Stimulated activated naive CD8-positive, alpha-beta T cell treated with anti-CD3 and anti-CD28 coated beads, Interleukin-15, amount 100 ng/mL, for 72 hours (primary cell): ENCODE results near the gene AOPEP.
"Not testable (repeated sequence)": the region's sequence is repeated elsewhere in the genome, so short reads cannot be mapped to it uniquely, and the experiment has no call there.

ENCODE experiments used
- ATAC-seq: fragments of 150-1000 bp; cut with Tn5 transposase; 2 replicates; pipeline ENCODE4 v1.10.0; 2021; ENCODE audit warnings: mild to moderate bottlenecking, moderate library complexity
- DNase-seq, 2 donors: peaks; one replicate each; pipeline ENCODE4 v3.0.0; 2021 to 2022
- H3K27ac Mint-ChIP-seq, 2 donors: one replicate each; pipeline ENCODE4 v1.8.0; 2022; ENCODE audit warnings: mild to moderate bottlenecking in 2 of 2, mixed read lengths in 2 of 2, moderate library complexity in 2 of 2
- H3K27me3 Mint-ChIP-seq: one replicate; pipeline ENCODE4 v1.8.0; 2022; ENCODE audit warnings: mixed read lengths
- H3K4me1 Mint-ChIP-seq: one replicate; pipeline ENCODE4 v1.8.0; 2022; ENCODE audit warnings: mild to moderate bottlenecking, mixed read lengths
- H3K4me3 Mint-ChIP-seq, 2 donors: one replicate each; pipeline ENCODE4 v1.8.0; 2022; ENCODE audit warnings: mild to moderate bottlenecking in 2 of 2, mixed read lengths in 2 of 2, moderate library complexity in 1 of 2
- H3K9me3 Mint-ChIP-seq, 2 donors: one replicate each; pipeline ENCODE4 v1.8.0; 2022; ENCODE audit warnings: mixed read lengths in 2 of 2

AOPEP gene

DNA sequence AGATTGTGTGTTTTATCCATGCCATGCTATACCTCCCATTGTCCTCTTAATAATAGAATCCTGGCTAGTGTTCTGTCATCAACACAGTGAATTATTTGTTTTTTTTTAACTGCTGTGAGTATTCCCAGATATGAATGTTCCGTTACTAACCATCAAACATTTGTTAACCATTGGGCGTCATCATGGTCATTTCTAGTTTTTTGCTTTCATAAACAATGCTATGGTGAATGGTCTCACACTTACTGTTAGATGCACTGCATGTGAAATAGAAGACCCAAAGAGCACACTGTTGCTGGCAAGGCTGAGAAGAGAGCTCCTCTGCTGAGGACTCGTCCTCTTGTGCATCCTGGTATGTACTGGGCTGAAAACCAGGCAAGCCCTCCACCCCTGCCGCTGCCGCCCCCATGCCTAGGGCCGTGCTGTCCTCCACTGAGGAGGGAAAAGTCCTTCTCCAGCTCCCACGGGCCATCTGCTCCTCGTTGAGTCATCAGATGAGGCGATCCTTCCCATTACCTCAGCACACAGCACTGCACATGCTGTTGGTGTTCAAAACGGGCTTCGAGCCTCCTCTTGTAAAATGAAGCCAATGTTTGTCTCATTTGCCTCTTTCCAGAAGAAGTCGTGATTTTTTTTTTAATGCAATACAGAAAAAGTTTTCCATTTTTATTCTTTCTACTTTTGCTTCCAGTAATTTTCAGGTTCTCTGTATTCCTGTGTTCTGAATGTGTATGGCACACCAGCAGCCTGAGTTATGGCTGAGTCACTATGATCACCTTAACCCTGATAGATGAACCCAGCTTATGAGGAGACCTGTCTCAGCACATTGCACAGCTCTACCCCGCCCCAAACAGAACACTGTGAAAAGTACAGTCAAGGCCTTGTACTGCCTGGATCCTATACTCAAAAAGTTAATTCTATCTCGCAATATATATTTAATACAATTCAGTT is 219.0 kb downstream of the AOPEP start:
- H3K27me3 Mint-ChIP-seq = no peaks in the 10 kb centered on the region
- no peak overlapping the region for H3K4me3 Mint-ChIP-seq
- DNase-seq (no peak), ATAC-seq (no peak)
- H3K27ac Mint-ChIP-seq = peak overlapping the region in 1 of 2 donors; percentile 32
- no peaks in the 10 kb centered on the region for H3K9me3 Mint-ChIP-seq
- H3K4me1 Mint-ChIP-seq = peaks cover 17% of the 10 kb centered on the region

DNA sequence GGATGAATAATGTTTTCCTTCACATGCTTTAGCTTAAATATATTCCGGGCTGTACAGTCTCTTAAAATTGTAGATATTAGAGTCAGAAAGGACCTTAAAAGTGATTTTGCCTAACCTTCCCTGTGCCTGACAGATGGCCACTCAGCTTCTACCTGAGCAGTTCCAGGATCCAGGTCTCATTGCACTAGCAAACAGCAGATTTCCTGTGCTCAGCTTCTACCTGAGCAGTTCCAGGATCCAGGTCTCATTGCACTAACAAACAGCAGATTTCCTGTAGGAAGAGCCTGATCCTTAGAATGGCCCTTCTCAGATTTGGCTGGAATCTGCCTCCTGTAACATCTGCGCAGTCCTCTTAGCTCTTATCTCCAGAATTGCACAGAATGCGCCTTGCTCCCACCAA is 219.8 kb downstream of the AOPEP start:
- DNase-seq (no peak), ATAC-seq (no peak)
- Mint-ChIP-seq H3K27ac (no peak overlapping the region), H3K4me3 (no peak overlapping the region), H3K9me3 (no peaks in the 10 kb centered on the region), H3K4me1 (peaks cover 24% of the 10 kb centered on the region), H3K27me3 (no peaks in the 10 kb centered on the region)

DNA sequence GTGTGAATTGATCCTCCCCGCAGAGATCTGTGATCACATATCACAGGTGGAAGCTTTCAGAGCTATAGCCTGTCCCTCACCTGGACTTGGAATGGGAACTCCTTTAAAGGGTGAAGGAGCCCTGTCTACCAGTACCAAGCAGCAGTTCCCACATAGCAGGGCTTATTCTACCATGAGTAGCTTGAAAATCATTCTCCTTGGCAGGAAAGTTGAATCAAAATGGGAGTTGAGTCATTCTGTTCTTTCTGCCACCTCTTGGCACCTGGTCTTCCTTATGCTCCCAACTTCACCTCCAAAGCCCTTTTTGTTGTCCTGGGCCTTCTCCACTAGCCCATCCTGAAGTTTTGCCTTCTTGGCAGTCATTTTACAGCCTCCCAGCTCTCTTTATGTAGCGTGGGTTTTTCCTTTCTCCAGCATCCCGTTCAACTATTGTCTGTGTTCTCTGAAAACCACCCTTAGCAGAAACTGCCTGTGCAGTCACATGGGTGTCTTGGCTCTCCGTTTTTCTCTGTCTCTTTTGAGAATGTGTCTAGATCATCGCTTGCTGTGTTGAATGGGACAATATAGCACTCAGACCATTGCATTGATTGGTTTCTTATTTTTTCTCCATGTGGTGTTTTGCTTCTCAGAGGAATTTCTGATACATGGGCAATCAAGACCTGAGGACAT is 222.2 kb downstream of the AOPEP start:
- DNase-seq (no peak), ATAC-seq (no peak)
- Mint-ChIP-seq H3K27ac (no peak overlapping the region), H3K27me3 (no peaks in the 10 kb centered on the region), H3K4me3 (no peak overlapping the region), H3K9me3 (no peaks in the 10 kb centered on the region), H3K4me1 (peaks cover 49% of the 10 kb centered on the region)

DNA sequence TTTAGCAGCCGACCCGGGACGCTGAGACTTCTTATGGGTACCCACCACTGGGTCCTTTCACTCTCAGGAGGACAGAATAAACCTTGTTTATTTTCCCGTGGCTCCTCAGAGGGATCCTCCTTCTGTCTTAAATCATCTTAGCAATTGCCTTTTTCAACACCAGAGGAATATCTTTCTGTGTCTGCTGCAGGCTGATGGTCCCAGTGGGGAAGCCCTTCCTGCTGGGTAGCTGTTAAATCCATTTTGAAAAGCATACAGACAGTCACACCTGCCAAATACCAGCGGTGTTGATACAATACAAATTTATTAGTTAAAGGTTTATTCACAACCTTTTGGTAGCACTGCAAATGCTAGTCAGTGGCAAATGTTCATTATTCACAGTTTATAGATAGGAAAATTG is 222.9 kb downstream of the AOPEP start:
- DNase-seq (no peak), ATAC-seq (no peak)
- H3K27me3 Mint-ChIP-seq = no peaks in the 10 kb centered on the region
- H3K9me3 Mint-ChIP-seq = no peaks in the 10 kb centered on the region
- H3K4me3 Mint-ChIP-seq = no peak overlapping the region
- peaks cover 49% of the 10 kb centered on the region for H3K4me1 Mint-ChIP-seq
- H3K27ac Mint-ChIP-seq = no peak overlapping the region

DNA sequence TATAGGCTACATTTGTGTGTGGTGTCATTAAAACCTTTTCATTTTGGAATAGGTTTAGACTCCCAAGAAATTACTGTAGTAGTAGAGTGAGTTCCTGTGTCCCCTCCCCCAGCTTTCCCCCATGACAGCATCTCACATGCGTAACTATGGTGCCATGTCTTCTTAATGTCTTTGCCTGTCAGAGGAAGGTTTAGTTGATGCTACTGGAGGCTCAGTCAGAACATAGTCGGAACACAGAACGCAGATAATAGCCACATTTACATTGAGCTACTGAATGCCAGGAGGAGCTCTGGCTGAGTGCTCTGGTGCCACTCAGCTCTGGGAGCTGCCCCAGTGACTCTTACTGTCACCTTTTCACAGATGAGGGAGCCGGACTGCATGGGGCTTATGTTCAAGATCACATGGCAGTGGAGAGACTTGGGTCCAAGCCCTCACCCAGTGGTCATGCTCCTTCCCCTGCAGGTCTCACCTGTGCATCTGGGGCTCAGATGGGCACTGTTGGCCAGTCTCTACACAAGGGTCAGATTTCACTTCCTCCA is 223.6 kb downstream of the AOPEP start:
- DNase-seq (no peak), ATAC-seq (no peak)
- no peaks in the 10 kb centered on the region for H3K9me3 Mint-ChIP-seq
- no peaks in the 10 kb centered on the region for H3K27me3 Mint-ChIP-seq
- no peak overlapping the region for H3K4me3 Mint-ChIP-seq
- H3K4me1 Mint-ChIP-seq = peaks cover 49% of the 10 kb centered on the region
- H3K27ac Mint-ChIP-seq = no peak overlapping the region

DNA sequence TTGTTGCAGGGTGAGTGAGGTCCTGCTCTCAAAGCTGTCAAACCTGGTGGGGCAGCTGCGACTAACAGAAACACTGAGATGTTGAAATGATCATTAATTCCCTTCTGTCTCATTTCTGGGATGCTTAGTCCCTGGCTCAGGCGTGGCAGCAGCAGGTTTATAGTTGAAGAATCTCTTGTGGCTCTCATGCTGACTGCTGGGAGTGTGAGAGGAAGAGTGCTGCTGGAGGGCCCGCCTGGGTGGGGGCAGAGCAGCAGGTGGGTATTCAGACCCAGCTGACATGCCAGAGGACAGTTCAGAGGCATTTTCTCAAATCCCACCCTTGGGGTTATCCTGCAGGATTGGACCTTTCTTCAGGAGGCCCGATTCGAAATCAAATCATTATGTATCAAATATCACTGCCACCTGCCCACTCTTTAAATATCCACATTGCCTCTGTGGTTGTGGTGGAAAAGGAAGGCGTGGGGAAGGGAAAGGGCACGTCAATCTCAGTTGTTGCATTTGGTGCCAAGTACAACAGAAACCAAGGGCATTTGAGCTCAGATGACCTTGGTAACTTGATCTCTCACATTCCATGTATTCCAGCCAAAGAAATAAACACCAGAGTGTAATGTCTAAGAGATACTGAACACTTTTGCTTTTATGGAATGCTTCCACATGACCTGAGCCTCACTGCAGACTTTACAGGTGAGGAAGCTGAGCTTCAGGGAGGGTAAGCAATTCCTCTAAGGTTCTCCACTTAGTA is 224.3 kb downstream of the AOPEP start:
- H3K9me3 Mint-ChIP-seq = no peaks in the 10 kb centered on the region
- peaks cover 49% of the 10 kb centered on the region for H3K4me1 Mint-ChIP-seq
- no peaks in the 10 kb centered on the region for H3K27me3 Mint-ChIP-seq
- peak overlapping the region; percentile 18 to 67 for H3K4me3 Mint-ChIP-seq
- no peak overlapping the region for H3K27ac Mint-ChIP-seq
- ATAC-seq = no peak
- no peak for DNase-seq

DNA sequence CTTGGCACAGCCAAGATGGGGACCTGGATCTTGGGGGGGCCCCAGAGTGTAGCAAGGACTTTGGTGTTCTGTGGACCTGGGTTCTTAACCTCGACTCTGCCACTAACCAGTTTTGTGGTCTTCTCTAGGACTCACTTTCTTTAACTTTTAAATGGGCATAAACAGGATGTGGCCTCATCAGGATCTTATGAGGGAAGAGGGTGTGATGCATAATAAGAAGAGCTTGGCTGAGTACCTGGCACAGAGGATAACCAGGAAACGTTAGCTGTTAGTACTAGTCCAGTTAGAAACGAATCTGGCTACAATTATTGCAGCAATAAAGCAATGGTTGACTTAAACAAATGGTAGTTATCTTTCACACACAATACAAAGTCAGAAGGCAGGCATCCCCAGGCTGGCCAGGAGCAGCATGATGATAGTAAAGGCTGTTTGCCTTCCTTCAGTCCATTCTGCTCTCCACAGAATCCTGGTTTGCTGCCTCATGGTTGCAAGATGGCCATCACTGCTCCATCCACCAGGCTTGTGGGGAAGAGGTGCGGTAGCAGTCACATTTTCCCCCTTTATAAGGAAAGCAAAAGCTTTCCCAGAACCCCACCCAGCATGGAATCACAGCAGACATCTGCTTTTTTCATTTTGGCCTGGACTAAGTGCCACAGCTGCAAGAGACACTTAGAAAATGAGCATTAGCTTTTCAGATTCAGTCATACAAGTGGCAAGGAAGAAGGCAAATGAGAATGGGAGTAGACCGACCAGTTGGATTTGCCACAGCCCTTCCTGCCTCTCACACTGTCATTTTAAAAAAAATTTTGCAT is 225.0 kb downstream of the AOPEP start:
- Mint-ChIP-seq H3K4me1 (peaks cover 49% of the 10 kb centered on the region), H3K9me3 (no peaks in the 10 kb centered on the region), H3K4me3 (peak overlapping the region; percentile 18 to 67), H3K27me3 (no peaks in the 10 kb centered on the region), H3K27ac (no peak overlapping the region)
- ATAC-seq (peak; percentile 64), DNase-seq (no peak)

DNA sequence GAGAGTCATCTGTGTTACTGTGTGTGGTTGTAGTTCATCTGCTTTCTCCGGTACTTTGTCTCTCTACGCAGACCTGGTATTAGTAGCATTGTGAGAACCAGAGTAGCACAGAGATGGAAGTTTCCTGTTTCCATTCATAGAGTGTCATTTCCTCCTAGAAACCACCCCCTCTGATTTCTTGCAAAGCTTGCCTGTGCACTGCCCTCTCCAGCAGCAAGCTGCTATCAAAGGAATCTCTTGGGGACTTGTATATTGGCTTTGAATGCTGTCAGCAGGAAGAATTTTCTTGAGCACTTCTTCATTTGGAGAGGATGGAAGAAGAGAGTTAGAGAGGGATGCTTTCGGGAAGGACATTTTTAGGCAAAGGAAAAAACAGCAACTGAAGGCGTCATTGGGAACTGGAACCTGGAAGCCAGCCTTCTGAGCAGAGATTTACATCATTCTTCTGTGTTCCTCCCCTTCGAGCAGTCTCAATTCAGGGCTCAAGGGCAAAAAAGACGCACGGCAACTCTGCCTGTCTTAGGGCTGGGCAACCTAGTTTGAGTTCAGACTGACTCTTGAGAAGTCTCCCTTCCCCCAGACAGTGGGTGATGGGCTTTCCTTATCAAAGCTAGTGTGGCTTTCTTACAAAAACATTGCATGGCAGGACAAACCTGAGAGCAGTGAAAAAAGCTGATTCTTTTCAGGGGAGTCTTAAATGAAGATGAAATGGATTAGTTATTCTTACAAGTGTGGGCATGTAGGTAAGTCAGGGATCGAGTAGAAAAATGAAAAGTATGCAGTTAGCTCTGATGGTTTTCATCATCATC is 226.3 kb downstream of the AOPEP start:
- peak overlapping the region; percentile 20 to 62 for H3K4me3 Mint-ChIP-seq
- no peaks in the 10 kb centered on the region for H3K27me3 Mint-ChIP-seq
- DNase-seq (peak; percentile 3 to 15), ATAC-seq (peak; percentile 96)
- peaks cover 49% of the 10 kb centered on the region for H3K4me1 Mint-ChIP-seq
- peak overlapping the region; percentile 0 to 20 for H3K27ac Mint-ChIP-seq
- H3K9me3 Mint-ChIP-seq = no peaks in the 10 kb centered on the region

DNA sequence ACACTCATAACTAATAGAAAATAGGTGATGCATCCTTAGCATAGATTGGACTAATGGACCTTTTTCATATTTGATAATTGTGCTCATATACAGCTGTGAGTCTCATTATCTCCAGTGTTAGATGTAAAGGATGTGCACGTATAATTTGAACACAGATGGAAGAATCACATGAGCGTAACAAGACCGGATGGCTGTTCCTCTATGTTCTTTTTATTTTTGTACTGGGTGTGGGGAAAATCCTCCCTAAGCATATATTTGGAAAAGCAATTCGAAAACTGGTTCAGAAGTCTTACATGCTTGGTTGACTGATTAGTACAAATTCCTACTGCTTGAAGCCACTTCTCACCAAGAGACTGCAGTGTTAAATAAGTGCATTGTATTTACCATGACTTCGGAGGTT is 230.2 kb downstream of the AOPEP start:
- no peaks in the 10 kb centered on the region for H3K9me3 Mint-ChIP-seq
- no peak overlapping the region for H3K4me3 Mint-ChIP-seq
- ATAC-seq = no peak
- H3K27me3 Mint-ChIP-seq = no peaks in the 10 kb centered on the region
- no peak for DNase-seq
- H3K4me1 Mint-ChIP-seq = peaks cover 20% of the 10 kb centered on the region
- no peak overlapping the region for H3K27ac Mint-ChIP-seq

DNA sequence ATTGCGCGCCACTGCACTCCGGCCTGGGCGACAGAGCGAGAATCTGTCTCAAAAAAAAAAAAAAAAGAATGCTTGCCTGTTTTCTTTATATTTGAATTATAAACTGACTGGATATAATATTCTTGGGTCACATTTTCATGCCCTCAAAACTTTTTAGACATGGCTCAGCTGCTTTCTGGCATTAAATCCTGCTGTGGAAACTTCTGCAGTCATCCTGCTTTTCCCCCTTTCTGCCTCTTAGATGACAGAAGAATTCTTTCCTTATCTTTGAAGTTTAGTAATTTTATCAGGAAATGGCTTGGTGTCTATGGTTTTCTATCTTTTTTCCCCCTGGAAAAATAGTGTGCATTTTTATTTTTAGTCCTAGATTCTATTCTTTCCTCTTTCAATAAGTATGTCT is 234.5 kb downstream of the AOPEP start:
- DNase-seq = no peak
- H3K4me1 Mint-ChIP-seq = no peaks in the 10 kb centered on the region
- H3K4me3 Mint-ChIP-seq = no peak overlapping the region
- no peak for ATAC-seq
- no peaks in the 10 kb centered on the region for H3K27me3 Mint-ChIP-seq
- no peak overlapping the region for H3K27ac Mint-ChIP-seq
- no peaks in the 10 kb centered on the region for H3K9me3 Mint-ChIP-seq

DNA sequence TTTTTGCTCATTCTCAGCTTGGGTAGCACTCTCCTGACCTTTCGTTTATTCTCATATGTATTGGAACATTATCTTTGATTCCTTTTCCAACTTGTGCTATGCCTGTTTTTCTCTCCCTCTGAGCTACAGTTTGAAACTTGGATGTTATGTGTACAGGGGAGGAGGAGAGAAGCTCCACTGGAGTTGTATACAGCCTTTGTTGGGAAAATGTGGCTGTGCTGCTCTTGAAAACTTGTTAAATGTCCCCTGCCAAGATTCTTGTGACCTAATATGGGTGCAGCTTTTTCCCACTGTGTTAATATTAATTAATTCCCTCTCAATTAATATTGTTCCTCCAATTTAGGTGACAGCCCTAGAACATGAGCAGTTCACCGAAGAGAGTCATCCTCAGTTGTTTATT is 235.4 kb downstream of the AOPEP start:
- Mint-ChIP-seq H3K4me3 (no peak overlapping the region), H3K27ac (no peak overlapping the region), H3K9me3 (no peaks in the 10 kb centered on the region), H3K4me1 (no peaks in the 10 kb centered on the region), H3K27me3 (no peaks in the 10 kb centered on the region)
- no peak for DNase-seq
- no peak for ATAC-seq

DNA sequence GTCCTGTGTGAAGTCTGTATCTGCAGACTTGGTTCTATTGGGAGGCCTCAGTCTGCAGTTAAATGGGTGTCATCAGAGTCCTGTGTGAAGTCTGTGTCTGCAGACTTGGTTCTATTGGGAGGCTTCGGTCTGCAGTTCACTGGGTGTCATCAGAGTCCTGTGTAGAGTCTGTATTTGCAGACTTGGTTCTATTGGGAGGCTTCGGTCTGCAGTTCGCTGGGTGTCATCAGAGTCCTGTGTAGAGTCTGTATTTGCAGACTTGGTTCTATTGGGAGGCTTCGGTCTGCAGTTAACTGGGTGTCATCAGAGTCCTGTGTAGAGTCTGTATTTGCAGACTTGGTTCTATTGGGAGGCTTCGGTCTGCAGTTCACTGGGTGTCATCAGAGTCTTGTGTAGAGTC is 239.1 kb downstream of the AOPEP start:
- not testable (repeated sequence) for H3K27me3 Mint-ChIP-seq, H3K9me3 Mint-ChIP-seq, H3K4me3 Mint-ChIP-seq, DNase-seq, H3K4me1 Mint-ChIP-seq, H3K27ac Mint-ChIP-seq, ATAC-seq

DNA sequence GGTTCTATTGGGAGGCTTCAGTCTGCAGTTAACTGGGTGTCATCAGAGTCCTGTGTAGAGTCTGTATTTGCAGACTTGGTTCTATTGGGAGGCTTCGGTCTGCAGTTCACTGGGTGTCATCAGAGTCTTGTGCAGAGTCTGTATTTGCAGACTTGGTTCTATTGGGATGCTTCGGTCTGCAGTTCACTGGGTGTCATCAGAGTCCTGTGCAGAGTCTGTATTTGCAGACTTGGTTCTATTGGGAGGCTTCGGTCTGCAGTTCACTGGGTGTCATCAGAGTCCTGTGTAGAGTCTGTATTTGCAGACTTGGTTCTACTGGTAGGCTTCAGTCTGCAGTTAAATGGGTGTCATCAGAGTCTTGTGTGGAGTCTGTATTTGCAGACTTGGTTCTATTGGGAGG is 239.5 kb downstream of the AOPEP start:
- H3K4me1 Mint-ChIP-seq, H3K27ac Mint-ChIP-seq, ATAC-seq, H3K4me3 Mint-ChIP-seq, H3K9me3 Mint-ChIP-seq, DNase-seq, H3K27me3 Mint-ChIP-seq: not testable (repeated sequence)

DNA sequence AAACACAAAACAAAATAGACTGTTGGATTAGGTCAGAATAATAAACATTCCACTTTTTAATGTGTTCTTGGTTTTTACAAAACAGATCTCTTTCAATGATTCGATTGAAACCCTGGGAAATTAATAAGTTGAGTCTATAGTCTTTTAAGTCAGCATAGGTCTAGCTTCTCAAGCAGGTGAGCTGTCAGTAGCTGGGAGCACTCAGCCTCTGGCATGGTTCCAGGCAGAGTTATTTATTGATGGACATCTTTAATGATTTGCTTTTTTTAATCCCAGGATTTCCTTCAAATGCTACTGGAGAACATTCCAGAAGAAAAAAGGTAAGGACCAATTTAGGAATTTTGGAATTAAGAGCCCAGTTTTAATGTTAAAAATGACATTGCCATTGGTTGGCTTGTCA is 241.0 kb downstream of the AOPEP start:
- Mint-ChIP-seq H3K4me1 (no peaks in the 10 kb centered on the region), H3K4me3 (no peak overlapping the region), H3K27me3 (no peaks in the 10 kb centered on the region), H3K9me3 (no peaks in the 10 kb centered on the region), H3K27ac (no peak overlapping the region)
- DNase-seq = no peak
- no peak for ATAC-seq
